HG02798 (cell line): ENCODE data around the gene PPP1R12A.
A peak's percentile ranks its signal among the peaks of the same experiment; 100 is the strongest.
"Not testable (repeated sequence)": the region's sequence is repeated elsewhere in the genome, so short reads cannot be mapped to it uniquely, and the experiment has no call there.

Experiments used
- ATAC-seq: cut with Tn5 transposase; IDR thresholded peaks from one replicate; pipeline ENCODE4 v1.9.1; 2021; ENCODE audit warnings: mild to moderate bottlenecking; ENCODE audit not compliant: unreplicated experiment, poor library complexity

Gene PPP1R12A

DNA sequence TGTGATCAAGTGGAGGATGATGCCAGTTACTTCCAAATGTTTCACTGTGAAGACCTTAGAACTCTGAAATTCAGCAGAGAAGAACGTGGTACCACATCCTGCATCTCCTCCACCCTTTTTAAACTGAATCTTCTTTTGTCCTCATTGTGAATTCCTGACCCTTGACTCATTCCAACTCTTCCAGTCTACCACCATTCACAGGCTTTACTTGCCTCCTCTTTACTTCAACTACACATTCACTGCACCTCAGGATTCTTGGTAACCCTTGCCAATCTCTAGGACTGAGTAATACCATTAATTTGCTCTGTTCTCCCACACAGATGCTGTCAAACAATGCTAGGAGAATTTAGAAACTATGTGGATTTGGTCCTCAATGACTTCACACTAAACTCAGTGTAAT, 37.3 kb downstream of the PPP1R12A start:
- no peak for ATAC-seq

DNA sequence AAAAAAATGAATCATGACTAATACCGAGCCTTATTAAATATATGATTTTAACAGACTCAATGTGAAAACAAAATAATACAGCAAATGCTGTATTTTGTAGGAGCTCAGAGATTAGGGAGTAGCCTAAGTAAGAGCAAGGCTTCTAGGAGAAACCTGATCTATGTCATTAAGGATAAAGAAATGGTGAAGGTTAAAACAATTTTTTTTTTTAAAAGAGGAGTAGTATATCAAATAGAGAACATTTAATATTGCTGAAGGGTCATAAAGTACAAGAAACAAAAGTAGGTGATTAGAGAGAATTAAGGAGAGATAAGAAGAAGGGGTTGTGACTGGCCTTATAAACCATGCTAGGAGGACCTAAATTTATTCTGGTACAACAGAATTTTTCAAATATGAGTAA, 39.1 kb downstream of the PPP1R12A start:
- no peak for ATAC-seq

DNA sequence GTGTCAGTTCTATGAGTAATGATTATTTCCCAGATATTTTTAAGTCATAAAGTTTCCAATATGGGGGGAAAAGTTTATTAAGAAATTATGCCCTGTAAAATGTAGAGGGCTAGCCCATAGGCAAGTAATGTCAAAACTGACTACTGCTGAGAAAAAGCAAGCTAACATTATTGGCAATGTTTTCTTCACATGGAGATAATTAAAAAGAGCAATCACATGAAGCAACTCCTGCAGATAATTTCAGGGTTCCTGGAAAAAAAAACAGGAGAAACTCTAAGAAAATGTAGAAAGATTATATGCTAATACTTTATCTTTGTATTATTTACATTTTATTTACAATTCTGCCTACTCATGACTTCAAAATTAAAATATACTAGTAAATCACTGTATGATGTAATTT, 39.8 kb downstream of the PPP1R12A start:
- ATAC-seq = no peak

DNA sequence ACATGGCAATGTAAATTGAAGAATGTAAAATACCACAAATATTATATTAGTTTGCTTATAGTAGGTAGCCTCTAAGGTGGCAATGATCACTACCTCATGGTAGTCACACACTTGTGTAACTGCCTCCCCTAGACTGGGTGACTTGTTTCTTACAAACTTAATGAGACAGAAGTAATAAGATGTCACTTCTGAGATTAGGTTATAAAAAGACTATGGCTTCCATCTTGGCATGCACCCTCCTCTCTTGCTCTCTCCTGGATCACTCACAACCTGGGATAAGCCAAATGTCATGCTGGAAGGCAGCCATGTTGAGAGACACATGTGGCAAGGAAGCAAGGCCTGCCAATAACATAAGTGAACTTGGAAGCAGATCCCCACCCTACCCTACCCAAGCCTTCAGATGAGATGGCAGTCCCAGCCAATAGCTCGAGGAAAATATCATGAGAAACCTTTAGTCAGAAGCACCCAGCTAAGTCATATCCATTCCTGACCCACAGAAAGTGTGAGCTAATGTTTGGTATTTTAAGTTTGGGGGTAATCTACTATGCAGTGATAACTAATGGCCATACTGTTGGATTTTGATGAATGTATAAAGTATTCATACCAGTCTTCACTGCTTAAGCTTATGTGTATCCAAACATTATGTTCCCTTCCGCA, 43.3 kb downstream of the PPP1R12A start:
- ATAC-seq = no peak

DNA sequence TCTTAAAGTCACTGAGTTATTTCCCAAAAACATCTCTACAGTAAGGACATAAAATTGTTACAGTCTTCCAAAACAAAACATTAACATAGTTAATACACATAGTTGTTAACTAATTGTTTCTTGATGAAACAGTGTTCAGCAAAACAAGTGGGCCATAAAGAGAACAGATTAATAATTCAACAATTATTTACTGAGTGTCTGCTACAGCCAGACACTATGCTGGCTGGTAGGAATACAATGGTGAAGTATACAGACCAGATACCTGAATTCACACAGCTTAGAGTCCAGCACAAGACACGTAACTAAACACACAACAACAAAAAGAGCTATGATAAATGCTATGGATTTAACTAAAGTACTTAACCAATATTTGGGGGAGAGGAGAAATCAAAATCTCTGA, 47.0 kb downstream of the PPP1R12A start:
- ATAC-seq = no peak

DNA sequence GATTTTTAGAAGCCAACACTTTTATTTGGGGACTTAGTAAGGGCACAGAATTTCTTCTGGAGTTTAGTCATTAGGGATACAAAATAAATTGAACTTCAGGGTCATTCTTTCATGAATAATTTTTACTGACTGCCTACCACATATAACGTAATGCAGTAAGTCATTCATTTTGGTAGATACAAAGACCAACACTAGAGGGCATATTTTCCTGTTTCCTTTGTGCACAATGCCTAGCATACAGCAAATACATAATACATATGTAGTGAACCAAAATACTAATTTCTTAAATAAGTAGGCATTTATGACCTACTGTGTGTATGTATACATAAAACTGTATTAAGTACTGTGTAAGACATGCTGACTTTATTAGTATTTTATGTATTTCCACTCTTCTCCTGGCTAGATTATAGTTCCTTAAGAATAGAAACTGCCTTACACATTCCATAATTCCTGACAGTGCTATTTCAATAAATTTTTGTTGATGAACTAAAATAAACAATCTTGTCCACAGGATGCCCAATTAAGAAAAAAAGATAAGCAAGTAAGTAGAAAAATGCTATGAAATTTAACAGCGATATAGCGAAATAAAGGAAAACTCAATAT, 47.9 kb downstream of the PPP1R12A start:
- ATAC-seq = peak; percentile 74

DNA sequence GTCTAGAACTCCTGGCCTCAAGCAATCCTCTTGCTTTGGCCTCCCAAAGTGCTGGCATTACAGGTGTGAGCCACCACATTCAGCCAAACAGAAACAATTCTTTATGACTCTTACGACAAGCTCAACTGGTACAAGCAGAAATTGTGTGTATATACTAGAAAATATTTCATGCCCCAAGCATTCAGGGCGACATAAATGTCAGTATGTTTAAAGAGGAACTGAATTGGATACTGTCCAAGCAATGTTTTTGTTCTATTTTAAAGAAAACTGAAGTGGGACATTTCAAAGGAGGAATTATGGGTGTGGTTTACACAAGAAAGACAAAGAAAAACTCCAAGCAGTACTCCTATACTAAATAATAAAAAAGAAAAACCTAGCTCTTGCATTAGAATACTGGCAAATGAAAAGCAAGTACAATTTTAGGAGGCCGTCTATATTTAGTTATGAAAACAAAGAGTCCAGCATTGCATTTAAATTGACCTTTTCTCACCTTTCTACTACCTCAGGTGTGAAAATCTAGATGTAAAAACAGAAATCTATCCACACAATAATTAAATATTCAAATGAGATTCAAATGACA, 48.9 kb downstream of the PPP1R12A start:
- no peak for ATAC-seq

DNA sequence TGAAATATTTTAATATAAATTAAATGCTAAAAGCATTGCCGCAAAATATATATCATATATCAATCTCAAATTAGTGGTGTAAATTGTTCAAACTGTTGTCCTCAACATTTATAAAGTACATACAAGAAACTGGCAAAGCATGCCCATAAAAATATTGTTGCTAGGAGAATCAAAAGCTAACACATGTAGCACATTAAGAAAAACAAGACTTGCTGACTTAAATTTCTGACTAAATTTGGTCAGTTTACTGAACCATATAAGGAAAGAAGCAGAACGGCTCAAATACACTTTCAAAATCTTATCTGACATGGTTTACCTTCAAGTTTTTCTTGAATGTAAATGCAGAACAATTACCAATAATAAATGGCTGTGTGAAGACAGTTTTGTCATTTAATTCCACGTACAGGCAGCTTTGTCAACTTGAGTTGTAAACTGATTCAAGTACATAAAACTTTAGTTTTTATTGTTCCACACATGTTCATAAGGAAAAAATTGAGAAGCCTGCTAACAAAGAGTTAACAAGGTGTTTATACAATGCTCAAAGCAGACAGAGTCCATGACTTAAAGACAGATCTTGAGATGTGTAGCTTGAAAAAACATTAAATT, 50.4 kb downstream of the PPP1R12A start:
- ATAC-seq = no peak

DNA sequence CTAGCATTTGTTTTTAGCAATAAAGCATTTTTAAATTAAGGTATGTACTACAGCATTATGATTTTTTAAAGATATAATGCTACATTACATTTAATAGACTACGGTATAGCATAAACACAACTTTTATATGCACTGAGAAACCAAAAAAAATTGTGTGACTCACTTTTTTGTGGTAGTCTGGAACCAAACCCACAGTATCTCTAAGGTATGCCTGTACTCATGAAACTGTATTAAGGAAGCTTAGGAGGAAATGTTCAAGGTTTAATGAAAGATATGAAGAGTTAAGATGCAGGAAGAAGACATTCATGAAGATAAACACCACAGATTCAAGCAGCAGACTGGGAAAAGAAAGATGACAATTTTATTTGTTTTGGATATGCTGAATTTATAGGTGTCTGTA, 51.7 kb downstream of the PPP1R12A start:
- ATAC-seq = no peak

DNA sequence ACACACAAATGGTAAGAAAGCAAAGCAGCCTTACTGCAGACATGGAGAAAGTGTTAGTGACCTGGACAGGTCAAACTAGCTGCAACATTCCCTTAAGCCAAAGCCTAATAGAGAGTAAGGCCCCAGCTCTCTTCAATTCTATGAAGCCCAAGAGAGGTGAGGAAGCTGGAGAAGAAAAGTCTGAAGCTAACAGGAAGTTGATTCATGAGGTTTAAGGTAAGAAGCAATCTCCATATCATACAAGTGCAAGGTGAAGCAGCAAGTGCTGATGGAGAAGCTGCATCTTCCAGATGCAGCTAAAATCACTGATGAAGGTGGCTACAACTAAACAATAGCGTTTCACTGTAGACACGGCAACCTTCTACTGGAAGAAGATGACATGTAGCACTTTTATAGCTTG, 53.5 kb downstream of the PPP1R12A start:
- ATAC-seq = no peak

DNA sequence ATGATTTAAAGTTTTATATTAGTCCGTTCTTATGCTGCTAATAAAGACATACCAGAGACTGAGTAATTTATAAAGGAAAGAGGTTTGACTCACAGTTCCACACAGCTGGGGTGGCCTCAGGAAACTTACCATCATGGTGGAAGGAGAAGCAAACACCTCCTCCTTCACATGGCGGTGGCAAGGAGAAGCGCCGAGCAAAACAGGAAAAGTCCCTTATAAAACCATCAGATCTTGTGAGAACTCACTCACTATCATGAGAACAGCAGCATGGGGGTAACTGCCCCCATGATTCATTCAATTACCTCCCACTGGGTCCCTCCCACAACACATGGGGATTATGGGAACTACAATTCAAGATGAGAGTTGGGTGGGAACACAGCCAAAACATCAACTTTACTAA, 56.4 kb downstream of the PPP1R12A start:
- ATAC-seq = not testable (repeated sequence)

DNA sequence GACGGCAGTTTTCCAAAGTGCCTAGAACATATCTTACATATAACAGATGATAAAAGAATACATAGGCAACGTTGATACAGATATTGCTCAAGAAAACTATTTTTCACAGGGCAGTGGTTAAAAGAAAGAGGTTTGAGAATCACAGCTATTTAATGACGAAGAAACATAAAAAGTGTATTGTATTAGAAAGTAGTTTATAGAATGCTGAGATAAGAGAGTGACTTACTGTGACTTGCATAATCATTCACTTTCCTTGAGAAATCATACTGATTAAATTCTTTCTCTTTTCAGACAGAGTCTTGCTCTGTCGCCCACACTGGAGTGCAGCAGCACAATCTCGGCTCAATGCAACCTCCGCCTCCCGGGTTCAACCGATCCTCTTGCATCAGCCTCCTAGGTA, 57.7 kb downstream of the PPP1R12A start:
- no peak for ATAC-seq

DNA sequence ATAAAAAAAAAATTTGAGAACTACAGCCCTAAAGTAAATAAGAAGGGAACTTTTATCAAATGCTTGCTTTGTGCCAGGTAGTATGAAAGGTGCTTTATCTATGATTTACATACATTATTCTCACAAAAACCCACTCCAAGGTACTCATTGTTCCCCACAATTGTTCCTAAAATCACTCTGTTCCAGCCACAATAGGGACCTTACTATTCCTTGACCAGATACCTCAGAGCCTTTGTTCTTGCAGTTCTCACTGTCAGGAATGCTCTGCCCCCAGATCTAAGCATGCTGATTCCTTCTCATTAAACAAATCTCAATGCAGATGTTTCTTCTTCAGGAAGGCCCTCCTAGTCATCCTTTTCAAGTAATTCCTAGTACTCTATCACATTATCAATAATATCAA, 60.2 kb downstream of the PPP1R12A start:
- no peak for ATAC-seq

DNA sequence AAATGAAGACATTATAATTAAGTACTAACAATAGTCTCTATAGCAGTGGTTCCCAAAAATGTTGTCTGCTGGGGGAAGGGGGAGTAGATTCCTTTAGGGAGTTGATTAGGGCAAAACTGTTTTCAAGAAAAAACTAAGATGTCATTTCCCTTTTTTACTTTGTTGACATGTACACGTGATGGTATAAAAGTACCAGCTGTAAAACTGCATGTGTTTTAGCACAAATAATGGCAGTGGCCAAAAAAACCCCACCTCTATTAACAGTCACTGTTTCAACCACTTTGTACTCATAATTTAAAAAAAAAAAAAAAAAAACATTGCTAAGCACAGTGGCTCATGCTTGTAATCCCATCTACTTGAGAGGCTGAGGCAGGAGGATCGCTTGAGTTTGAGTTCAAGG, 61.7 kb downstream of the PPP1R12A start:
- peak; percentile 63 for ATAC-seq

DNA sequence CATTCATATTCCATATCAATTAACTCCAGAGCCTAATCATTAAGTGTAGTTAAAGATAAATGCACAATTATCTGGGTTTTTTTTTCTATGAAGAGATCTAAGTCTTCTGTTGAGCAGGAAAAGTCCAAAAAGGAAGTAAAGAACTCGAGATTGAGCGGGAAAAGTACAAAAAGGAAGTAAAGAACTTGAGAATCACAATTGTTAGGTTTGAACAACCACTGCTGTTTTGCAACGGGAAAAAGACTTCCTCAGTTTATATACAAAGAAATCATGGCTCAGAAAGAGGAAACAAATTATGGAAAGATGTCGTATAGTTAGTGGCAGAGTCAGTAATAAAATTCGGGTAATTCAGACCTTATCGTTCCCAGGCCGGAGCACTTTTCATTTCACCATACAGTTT, 63.3 kb downstream of the PPP1R12A start:
- no peak for ATAC-seq

DNA sequence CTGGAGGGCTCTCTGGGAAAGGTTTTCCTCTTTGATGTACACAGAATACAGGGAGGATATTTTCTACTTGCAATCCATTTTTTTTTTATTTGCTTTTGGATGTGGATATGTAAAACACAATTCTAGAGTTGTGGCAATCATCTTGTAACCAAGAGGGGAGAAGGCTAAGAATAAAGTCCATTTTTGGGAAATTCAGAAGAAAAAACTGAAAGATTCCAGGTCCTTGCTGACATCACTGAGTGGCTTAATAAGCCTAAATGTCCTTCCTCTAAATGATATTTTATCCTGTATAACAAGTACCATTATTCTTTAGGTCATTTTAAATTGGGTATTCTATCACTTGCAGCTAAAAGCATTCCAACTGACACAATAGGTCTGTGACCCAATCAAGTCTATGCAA, 64.0 kb downstream of the PPP1R12A start:
- ATAC-seq = no peak

DNA sequence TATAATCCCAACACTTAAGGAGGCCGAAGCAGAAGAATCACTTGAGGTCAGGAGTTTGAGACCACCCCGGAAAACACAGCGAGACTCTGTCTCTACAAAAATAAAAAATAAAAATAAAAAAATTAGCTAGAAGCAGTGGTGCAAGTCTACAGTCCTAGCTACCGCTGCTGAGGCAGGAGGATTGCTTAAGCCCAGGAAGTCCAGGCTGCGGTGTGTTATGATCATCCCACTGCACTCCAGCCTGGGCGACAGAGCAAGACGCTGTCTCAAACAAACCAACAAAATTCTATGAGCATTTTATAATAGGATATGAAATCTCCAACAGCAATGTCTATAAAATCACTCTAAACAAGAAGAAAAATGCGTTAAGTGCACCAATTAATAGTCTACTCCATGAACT, 75.3 kb downstream of the PPP1R12A start:
- no peak for ATAC-seq

DNA sequence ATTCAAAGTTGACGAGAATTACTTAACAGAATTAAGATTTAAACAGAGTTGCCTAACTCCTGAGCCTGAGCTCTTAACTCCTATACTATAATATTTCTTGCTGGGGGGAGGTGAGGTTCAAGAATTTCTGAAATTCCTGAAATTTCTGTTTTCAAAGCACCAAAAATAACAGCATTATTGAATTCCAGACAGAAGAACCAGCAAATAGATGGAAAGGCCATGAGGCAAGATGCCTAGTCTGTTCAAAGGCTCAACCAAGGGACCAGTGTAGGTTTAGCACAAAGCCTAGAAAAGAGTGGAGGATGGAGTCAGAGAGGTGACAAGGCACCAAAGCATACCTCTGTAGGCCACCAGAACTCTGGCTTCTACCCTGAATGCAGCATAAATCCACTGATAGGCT, 76.4 kb downstream of the PPP1R12A start:
- no peak for ATAC-seq

DNA sequence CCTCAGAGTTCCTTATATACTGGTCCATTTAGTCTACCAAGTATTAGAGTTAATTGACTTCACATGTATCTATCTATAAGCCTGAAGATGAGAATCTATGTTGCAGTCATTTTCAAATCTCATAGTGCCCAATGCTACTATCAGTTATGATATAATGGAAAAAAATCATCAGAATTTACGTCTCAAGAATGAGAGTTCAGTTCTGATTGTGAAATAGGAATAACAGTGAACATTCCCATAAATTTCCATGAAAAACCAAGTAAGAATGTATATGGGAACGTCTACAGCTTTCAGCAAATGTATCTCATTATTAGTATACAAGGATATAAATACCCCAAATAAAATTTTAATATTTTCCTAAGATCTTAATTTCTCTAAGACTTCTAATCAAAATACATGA, 77.2 kb downstream of the PPP1R12A start:
- ATAC-seq = no peak

DNA sequence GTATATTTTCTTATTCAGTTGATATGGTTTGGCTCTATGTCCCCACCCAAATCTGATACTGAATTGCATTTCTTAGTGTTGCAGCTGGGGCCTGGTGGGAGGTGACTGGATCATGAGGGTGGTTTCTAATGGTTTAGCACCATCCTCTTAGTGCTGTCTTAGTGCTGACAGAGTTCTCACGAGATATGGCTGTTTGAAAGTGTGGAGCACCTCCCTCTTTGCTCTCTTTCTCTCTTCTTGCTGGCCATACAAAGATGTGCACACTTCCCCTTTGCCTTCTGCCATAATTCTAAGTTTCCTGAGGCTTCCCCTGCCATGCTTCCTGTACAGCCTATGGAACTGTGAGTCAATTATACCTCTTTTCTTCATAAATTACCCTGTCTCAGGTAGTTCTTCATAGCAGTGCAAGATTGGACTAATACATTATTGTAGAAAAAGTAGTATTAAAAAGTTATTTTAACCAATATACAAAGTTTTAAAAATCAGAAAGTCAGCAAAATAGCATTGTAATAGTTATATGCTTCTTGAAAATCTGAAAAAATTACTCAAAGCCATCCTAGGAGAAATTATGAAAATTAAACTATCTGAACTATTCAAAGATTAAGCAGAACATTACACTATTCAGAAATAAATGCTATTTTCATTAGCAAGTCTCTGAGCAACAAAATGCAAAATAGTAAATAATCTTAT, 84.1 kb downstream of the PPP1R12A start:
- ATAC-seq = no peak

DNA sequence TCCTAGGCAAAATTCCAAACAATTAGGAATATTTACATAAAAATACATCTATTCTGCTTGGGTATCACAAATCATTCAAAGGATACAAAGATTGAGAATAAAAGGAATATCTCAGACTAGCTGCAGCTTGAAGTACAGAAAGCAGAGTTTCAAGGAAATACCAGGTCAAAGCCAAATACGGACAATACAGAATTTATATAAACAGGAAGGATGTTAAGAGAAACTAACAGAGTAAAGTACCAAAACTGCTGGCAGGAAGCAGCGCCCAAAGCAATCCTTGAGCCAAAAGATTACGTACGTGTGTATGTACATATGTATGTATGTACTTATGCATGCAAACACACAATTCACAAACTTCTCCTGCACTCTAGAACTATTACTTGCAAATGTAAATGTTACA, 86.6 kb downstream of the PPP1R12A start:
- ATAC-seq = no peak
